GM12891 (cell line): ENCODE data around the gene GATAD2B.
"Not testable (repeated sequence)": the region's sequence is repeated elsewhere in the genome, so short reads cannot be mapped to it uniquely, and the experiment has no call there.

Experiments used
- POLR2A ChIP-seq: IDR thresholded peaks from 2 replicates; pipeline ENCODE4 v1.6.1; 2011; ENCODE audit warnings: low read depth, low read length, control low read depth
- POLR2AphosphoS5 ChIP-seq: IDR thresholded peaks from 2 replicates; pipeline ENCODE4 v1.6.1; 2011; ENCODE audit warnings: low read depth, low read length, control low read depth
- SPI1 ChIP-seq: IDR thresholded peaks from 2 replicates; pipeline ENCODE4 v1.6.1; 2011; ENCODE audit warnings: low read depth, low read length, control low read depth
- TAF1 ChIP-seq: IDR thresholded peaks from 2 replicates; pipeline ENCODE4 v1.6.1; 2011; ENCODE audit warnings: low read depth, low read length, control low read depth

- TF ChIP-seq POLR2AphosphoS5, POLR2A, TAF1, SPI1: not testable (repeated sequence)
These were observed 82.0 kb downstream of the GATAD2B start for GRCh38 chr1:153840774-153841173.
